Measurements from ENCODE around the gene EXOSC5.
A peak's percentile ranks its signal among the peaks of the same experiment; 100 is the strongest.

The EXOSC5 gene

DNA sequence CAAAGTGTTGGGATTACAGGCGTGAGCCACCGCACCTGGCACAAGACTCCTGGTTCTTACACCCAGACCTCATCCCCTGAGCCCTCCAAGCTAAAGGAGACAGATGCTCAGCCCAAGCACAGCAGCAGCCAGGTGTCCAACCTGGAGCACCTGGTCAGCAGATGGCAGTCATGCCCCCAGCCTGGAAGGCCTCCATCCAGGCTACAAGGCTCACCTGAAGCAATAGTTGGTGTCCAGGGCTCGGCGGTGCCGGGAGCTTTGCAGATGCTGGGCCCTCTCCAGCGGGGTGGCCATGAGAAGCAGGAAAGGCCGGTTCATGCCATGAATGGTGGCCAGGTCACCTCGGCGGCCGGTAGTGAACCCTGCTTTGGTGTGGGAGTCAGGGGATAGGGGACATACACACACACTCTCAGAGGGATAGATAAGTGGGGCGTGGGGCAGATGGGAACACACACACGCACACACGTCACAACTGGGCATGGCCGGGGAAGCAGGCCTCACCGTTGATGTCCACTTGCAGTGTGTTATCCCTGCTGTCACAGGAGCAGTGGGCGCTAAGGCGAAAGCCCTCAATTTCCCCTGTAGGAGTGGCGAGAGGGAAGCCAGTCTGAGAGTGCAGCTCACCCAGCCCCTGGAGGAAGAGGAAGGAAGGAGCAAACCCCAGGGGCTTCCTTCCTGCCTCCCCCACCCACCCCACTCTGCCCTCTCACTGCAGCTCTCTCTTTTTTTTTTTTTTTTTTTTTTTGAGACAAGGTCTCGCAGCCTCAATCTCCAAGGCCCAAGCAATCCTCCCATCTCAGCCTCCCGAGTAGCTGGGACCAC is 55.3 kb downstream of the EXOSC5 start:
- DNase-seq (ENCODE audit: low read depth): no peak

DNA sequence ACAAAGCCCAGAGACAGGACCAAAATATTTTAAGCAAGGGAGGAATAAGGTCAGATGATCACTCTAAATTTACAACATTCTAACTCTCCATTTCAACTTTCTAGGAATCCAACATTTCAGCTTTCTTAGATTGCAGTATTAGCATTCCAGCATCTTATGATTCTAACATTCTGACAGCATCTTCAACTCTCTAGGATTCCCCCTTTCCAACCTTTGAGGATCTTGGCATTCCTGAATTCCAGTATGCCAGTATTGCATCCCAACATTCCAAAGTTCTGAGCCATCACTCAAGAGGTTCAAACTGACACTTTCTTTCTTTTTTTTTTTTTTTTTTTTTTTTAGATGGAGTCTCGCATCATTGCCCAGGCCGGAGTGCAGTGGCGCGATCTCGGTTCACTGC is 57.2 kb downstream of the EXOSC5 start:
- DNase-seq (ENCODE audit: low read depth): peak; percentile 26

Data from fibroblast of gingiva (primary cell).